SK-N-MC (cell line): ENCODE data around the gene PALD1.

Experiments used
- DNase-seq: peaks from one replicate; pipeline ENCODE4 v3.0.0-alpha.2; 2011; ENCODE audit warnings: low read depth, low spot score
- H3K27ac ChIP-seq: fragments of 200-600 bp; sonication (generic); 2 replicates; pipeline ENCODE4 v1.5.1; 2016; ENCODE audit warnings: mixed run types
- H3K36me3 ChIP-seq: fragments of 200-600 bp; sonication (generic); 2 replicates; pipeline ENCODE4 v1.6.1; 2017; ENCODE audit warnings: antibody characterized with exemption, low read length, mixed read lengths; ENCODE audit not compliant: insufficient read depth
- H3K4me3 ChIP-seq: fragments of 200-600 bp; sonication (generic); 2 replicates; pipeline ENCODE4 v1.5.1; 2016
- H3K9ac ChIP-seq: fragments of 200-600 bp; sonication (generic); 2 replicates; pipeline ENCODE4 v1.8.0; 2017; ENCODE audit warnings: mixed run types, mixed read lengths; ENCODE audit not compliant: insufficient read length
- H3K9me3 ChIP-seq: fragments of 200-600 bp; sonication (generic); 2 replicates; pipeline ENCODE4 v1.6.1; 2017; ENCODE audit warnings: low read depth, mild to moderate bottlenecking, antibody characterized with exemption, low read length, moderate library complexity, mixed read lengths
- EZH2 ChIP-seq: fragments of 200-600 bp; sonication (generic); IDR thresholded peaks from one replicate; pipeline ENCODE4 v1.6.1; 2017; ENCODE audit warnings: antibody characterized with exemption
- FOXP2 ChIP-seq: optimal IDR thresholded peaks from 2 replicates; pipeline ENCODE3; 2011; ENCODE audit warnings: mild to moderate bottlenecking, moderate library complexity; ENCODE audit not compliant: insufficient read depth; ENCODE audit errors: extremely low read length, control extremely low read depth
- POLR2AphosphoS5 ChIP-seq: IDR thresholded peaks from 2 replicates; pipeline ENCODE4 v1.6.1; 2012; ENCODE audit warnings: mild to moderate bottlenecking, low read depth, low read length, borderline replicate concordance

The PALD1 gene

GRCh38 chr10:70539471-70539870, 60.9 kb downstream of the PALD1 start:
- Histone ChIP-seq H3K9ac (no peak overlapping the region), H3K36me3 (no peaks in the 10 kb centered on the region), H3K4me3 (no peak overlapping the region), H3K9me3 (no peaks in the 10 kb centered on the region), H3K27ac (no peak overlapping the region)
- no peak for TF ChIP-seq FOXP2
- no peak for TF ChIP-seq POLR2AphosphoS5
- no peak for TF ChIP-seq EZH2
- DNase-seq, result no peak

- Histone ChIP-seq H3K27ac (no peak overlapping the region), H3K36me3 (no peaks in the 10 kb centered on the region), H3K9ac (no peak overlapping the region), H3K4me3 (no peak overlapping the region), H3K9me3 (no peaks in the 10 kb centered on the region)
- no peak for DNase-seq
- TF ChIP-seq EZH2 (no peak), POLR2AphosphoS5 (no peak), FOXP2 (no peak)
Measured at GRCh38 chr10:70540089-70540788, 61.7 kb downstream of the PALD1 start.

- H3K9me3 ChIP-seq, result no peaks in the 10 kb centered on the region
- no peak for DNase-seq
- no peaks in the 10 kb centered on the region for H3K36me3 ChIP-seq
- H3K9ac ChIP-seq, result no peak overlapping the region
- TF ChIP-seq FOXP2 (no peak), EZH2 (no peak), POLR2AphosphoS5 (no peak)
- no peak overlapping the region for H3K4me3 ChIP-seq
- no peak overlapping the region for H3K27ac ChIP-seq
Measured at GRCh38 chr10:70540789-70541360, 62.3 kb downstream of the PALD1 start.

- Histone ChIP-seq H3K4me3 (no peak overlapping the region), H3K36me3 (no peaks in the 10 kb centered on the region), H3K27ac (no peak overlapping the region), H3K9me3 (no peaks in the 10 kb centered on the region), H3K9ac (no peak overlapping the region)
- no peak for DNase-seq
- TF ChIP-seq EZH2 (no peak), POLR2AphosphoS5 (no peak), FOXP2 (no peak)
Measured at GRCh38 chr10:70541736-70542564, 63.4 kb downstream of the PALD1 start.

- no peak for DNase-seq
- TF ChIP-seq EZH2, result no peak
- no peak overlapping the region for H3K9ac ChIP-seq
- no peaks in the 10 kb centered on the region for H3K36me3 ChIP-seq
- H3K9me3 ChIP-seq, result no peaks in the 10 kb centered on the region
- H3K27ac ChIP-seq, result no peak overlapping the region
- H3K4me3 ChIP-seq, result no peak overlapping the region
Measured at GRCh38 chr10:70542565-70542938, 64.0 kb downstream of the PALD1 start.

- DNase-seq, result no peak
- Histone ChIP-seq H3K36me3 (no peaks in the 10 kb centered on the region), H3K4me3 (no peak overlapping the region), H3K9me3 (no peaks in the 10 kb centered on the region), H3K9ac (no peak overlapping the region), H3K27ac (no peak overlapping the region)
- TF ChIP-seq EZH2 (no peak), FOXP2 (no peak), POLR2AphosphoS5 (no peak)
Measured at GRCh38 chr10:70543911-70544310, 65.3 kb downstream of the PALD1 start.

- H3K9ac ChIP-seq, result no peak overlapping the region
- TF ChIP-seq EZH2 (no peak), FOXP2 (no peak), POLR2AphosphoS5 (no peak)
- no peak for DNase-seq
Measured at GRCh38 chr10:70544431-70545340, 66.1 kb downstream of the PALD1 start.

GRCh38 chr10:70546584-70546983, 68.0 kb downstream of the PALD1 start:
- no peak overlapping the region for H3K9ac ChIP-seq
- no peak overlapping the region for H3K4me3 ChIP-seq
- no peaks in the 10 kb centered on the region for H3K36me3 ChIP-seq
- TF ChIP-seq FOXP2 (no peak), EZH2 (no peak), POLR2AphosphoS5 (no peak)
- no peaks in the 10 kb centered on the region for H3K9me3 ChIP-seq
- no peak for DNase-seq
- no peak overlapping the region for H3K27ac ChIP-seq

More at GRCh38 chr10:70544431-70545340, 66.1 kb downstream of the PALD1 start:
- no peak overlapping the region for H3K4me3 ChIP-seq
- no peaks in the 10 kb centered on the region for H3K9me3 ChIP-seq
- no peaks in the 10 kb centered on the region for H3K36me3 ChIP-seq
- H3K27ac ChIP-seq, result no peak overlapping the region
